HG02840 (cell line): ENCODE measurements around the gene GNG12.

Experiments used
- ATAC-seq: cut with Tn5 transposase; IDR thresholded peaks from one replicate; pipeline ENCODE4 v1.9.1; 2021; ENCODE audit warnings: mild to moderate bottlenecking, moderate library complexity, moderate number of reproducible peaks; ENCODE audit not compliant: unreplicated experiment, low FRiP score

The GNG12 gene

GRCh38 chr1:67832737-67833601 is at the start of gene GNG12:
TSS of gene GNG12 (minus strand) at chr1:67833467. CDS start at chr1:67707686, 125,781 bp downstream.
- no peak for ATAC-seq

- no peak for ATAC-seq
Measured at GRCh38 chr1:67882196-67882958, 49.1 kb upstream of the GNG12 start.

GRCh38 chr1:67880056-67880601 is 46.9 kb upstream of the GNG12 start:
- no peak for ATAC-seq

- no peak for ATAC-seq
Measured at GRCh38 chr1:67879485-67879884, 46.2 kb upstream of the GNG12 start.

GRCh38 chr1:67874501-67875111 is 41.3 kb upstream of the GNG12 start:
- no peak for ATAC-seq

GRCh38 chr1:67869233-67869632 is 36.0 kb upstream of the GNG12 start:
- no peak for ATAC-seq

- no peak for ATAC-seq
Measured at GRCh38 chr1:67863637-67864036, 30.4 kb upstream of the GNG12 start.

GRCh38 chr1:67862685-67863084 is 29.4 kb upstream of the GNG12 start:
- ATAC-seq: no peak

GRCh38 chr1:67861856-67862516 is 28.7 kb upstream of the GNG12 start:
- no peak for ATAC-seq

- no peak for ATAC-seq
Measured at GRCh38 chr1:67860776-67861175, 27.5 kb upstream of the GNG12 start.

GRCh38 chr1:67856921-67857320 is 23.7 kb upstream of the GNG12 start:
- no peak for ATAC-seq

GRCh38 chr1:67855961-67856360 is 22.7 kb upstream of the GNG12 start:
- no peak for ATAC-seq

- no peak for ATAC-seq
Measured at GRCh38 chr1:67855444-67855843, 22.2 kb upstream of the GNG12 start.

- no peak for ATAC-seq
Measured at GRCh38 chr1:67853704-67854103, 20.4 kb upstream of the GNG12 start.

GRCh38 chr1:67851800-67852199 is 18.5 kb upstream of the GNG12 start:
- ATAC-seq: no peak

GRCh38 chr1:67850611-67851075 is 17.4 kb upstream of the GNG12 start:
- ATAC-seq: no peak

- ATAC-seq: no peak
Measured at GRCh38 chr1:67850151-67850551, 16.9 kb upstream of the GNG12 start.

GRCh38 chr1:67847466-67847865 is 14.2 kb upstream of the GNG12 start:
- ATAC-seq: no peak

GRCh38 chr1:67846538-67846937 is 13.3 kb upstream of the GNG12 start:
- no peak for ATAC-seq

GRCh38 chr1:67844988-67845387 is 11.7 kb upstream of the GNG12 start:
- no peak for ATAC-seq
